ENCODE results near the gene SETD7.

DNA sequence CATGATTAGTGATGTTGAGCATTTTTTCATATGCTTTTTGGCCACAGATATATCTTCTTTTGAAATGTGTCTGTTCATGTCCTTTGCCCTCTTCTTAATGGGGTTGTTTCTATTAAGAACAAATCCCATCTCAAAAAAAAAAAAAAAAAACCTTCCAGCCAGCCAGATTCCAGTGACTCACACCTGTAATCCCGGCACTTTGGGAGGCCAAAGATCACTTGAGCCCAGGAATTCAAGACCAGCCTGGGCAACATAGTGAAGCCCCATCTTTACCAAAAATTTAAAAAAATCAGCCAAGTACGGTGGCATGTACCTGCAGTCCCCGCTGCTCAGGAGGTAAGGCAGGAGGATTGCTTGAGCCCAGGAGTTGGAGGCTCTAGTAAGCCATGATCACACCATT lies 97.0 kb downstream of the SETD7 start:
- TF ChIP-seq, protein P1, sequence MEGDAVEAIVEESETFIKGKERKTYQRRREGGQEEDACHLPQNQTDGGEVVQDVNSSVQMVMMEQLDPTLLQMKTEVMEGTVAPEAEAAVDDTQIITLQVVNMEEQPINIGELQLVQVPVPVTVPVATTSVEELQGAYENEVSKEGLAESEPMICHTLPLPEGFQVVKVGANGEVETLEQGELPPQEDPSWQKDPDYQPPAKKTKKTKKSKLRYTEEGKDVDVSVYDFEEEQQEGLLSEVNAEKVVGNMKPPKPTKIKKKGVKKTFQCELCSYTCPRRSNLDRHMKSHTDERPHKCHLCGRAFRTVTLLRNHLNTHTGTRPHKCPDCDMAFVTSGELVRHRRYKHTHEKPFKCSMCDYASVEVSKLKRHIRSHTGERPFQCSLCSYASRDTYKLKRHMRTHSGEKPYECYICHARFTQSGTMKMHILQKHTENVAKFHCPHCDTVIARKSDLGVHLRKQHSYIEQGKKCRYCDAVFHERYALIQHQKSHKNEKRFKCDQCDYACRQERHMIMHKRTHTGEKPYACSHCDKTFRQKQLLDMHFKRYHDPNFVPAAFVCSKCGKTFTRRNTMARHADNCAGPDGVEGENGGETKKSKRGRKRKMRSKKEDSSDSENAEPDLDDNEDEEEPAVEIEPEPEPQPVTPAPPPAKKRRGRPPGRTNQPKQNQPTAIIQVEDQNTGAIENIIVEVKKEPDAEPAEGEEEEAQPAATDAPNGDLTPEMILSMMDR (IDR thresholded peaks at IDR 0.05) = no peak
- TF ChIP-seq POLR2A (IDR thresholded peaks at IDR 0.05) = no peak
